Measurements from ENCODE around the gene TRHDE.

TRHDE gene

DNA sequence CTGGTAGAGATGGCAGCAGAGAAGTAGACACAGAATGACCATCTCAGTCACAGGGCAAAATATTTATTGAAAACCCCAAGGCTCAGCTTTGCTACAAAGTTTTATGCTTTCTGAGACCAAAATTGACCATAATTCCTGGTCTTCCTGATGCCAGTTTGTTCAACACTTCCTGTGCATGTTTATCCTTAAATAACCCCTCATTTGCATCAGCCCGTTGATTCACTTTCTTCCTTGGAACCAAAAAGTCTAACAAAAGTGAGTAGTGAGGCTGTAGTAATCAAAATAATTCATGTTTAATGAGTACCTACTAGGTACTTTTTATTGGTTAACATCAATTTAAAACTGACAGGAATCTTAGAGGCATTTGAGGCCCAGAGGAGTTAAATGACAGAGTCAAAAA, 51.7 kb downstream of the TRHDE start:
- no peak for DNase-seq

DNA sequence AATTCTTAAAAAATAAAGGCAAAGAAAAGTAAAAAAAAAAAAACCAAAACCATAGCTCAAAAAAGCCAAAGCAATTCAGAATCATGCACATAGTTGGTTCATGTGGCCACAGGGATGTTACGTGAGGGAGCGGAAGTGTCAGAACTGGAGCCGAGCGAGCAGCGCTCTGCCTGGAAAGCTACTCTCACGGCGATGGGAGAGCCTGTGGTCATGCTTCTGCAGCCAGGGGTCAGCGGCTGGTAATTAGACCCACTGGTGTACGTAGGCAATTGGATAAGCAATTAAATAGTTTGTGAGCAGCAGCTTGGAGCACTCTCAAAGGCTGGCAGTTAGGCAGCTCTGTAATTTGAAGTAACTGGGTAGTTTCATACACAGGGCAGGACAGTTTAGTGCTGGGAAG, 58.1 kb downstream of the TRHDE start:
- no peak for DNase-seq

DNA sequence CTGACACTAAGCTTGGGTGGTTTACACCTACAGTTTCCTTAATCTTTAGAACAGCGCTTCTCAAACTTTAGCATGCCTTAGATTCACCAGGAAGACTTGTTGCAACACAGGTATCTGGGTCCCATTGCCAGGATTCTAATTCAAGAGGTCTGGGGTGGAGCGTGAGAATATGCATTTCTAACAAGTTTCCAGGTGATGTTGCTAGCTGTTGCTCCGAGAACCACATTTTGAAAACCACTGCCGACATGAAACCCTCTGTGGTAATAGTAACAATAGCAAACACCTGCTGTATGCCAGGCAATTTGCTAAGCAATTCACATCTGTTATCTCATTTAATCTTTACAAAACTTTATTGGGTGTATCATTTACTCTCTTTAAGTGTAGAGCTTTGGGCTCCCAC, 58.6 kb downstream of the TRHDE start:
- DNase-seq: no peak

DNA sequence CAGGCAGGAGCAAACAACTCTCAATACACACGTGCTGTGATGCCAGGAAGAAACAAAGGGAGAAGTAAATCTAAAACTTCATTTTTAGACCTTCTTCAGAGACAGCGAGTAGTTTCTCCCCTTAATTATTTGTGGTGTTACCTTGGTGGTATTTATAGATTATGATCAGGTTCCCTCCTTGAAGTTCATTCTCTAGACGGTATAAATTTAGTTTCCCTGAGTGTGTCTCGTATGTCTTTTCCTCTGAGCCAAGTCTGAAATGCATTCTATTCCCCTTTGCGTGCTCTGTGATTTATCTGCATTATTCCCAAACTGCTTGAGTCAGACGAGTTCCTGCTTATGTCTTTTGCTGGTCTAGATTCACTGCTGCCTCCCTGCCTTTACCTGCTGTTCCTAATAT, 65.2 kb downstream of the TRHDE start:
- no peak for DNase-seq

DNA sequence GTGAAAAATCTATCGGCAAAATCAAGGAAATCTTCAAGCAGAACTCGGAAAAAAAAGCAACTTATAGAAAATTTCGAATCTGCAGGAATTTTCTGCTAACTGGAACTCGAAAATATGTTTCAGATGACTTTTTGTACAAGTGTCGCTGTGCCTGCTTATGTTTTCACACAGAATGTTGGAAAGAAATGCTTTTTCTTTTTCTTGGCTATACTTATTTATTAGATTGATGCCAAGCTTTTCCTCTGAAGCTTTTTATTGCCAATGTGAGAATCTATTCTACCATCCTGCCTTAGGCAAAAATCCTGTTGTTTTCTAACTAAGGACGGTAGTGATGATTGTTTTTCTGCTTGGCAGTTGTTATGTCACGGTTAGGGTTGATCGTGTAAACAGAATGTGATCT, 65.8 kb downstream of the TRHDE start:
- DNase-seq: no peak

DNA sequence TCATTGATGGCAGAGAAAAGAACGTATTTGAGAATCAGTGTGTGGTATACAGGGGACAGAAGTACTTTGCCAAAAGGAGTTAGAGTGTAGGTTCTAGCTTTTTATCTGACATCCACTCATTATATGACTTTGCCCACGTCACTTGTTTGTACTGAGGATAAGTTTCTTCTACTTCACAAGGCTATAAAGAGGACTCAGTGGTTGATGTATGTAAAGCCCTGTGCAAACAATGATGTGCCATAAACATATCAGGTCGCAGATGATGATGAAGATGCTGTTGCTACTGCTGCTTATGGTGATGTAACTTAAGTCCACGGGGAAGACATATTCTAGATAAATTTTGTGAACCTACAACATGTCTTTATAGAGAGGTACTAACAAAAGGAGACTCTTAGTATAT, 66.3 kb downstream of the TRHDE start:
- no peak for DNase-seq

DNA sequence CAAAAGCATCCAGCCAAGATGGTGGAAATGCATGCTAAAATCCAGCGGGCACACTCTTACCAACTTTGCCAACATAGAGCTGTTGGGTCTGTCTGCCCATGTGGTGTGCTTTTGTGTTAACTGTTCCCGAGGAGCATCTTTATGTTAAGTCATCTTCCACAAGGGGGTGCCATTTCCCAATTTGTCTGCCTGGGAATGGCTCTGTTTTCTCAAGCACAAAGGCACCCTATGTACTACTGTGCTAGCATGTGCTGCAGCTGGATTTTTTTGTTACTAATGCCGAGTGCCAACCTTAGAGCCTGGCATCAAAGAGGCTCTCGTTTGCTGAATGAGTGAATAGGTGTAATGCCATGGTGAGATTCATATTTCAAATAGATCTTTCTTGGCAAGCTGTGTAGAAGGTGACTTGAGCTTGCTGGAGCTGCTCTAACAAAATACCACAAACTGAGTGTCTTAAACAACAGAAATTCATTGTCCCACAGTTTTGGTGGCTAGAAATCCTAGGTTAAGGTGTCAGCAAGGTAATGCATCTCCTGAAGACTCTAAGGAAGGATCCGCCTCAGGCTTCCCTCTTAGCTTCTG, 74.3 kb downstream of the TRHDE start:
- DNase-seq: peak; percentile 22

DNA sequence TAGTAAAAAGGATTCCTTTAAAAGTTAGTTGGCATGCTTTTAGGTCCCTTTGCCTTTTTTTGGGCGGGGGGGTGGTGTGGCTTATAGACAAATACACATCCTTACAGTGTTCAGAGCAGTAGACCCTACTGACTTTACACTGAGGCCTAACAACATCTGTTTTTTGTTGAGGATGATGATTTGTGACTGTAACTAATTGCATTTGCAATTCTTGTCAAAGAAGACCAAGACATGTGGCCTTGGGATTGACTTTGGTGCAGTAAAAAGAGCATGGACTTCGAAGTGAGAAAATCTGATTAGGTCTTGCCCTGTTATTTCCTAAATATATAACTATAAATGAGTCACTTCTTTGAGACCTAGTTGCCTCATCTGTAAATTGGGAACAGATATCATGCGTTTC, 77.3 kb downstream of the TRHDE start:
- no peak for DNase-seq

DNA sequence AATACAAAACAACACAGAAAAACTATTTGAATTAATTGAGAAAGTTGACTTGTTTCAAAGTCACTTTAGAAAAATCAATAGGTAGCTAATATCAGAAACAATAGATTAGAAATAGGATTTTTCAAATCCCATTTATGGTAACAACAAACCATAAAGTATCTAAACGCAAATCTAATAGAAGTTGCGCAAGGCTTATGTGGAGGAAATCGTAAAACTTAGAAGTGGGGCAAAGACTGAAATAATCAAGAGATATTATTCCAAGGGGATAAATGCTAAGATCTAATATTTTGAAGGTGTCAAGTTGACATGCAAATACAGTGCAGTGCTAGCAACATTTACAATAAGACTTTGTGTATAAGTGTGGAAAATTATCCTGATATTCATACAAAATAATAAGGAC, 87.2 kb downstream of the TRHDE start:
- DNase-seq: no peak

DNA sequence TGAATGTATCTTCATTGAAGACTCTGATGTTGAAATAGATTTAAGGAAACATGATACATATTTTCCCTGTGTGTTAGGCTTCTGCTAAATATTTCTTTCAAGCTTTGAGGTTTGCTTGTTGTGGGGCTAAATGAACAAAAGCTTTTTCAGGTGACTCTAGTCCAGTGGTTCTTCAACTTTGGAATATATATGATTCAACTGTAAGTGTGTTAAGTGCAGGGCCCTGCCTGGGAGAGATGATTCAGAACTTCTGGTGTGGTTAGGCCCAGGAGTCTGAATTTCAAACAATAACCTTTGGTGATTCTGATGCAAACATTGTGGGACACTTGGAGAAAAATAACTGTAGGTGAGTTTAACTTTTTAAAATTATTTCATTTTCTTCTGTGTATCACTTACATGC, 93.0 kb downstream of the TRHDE start:
- DNase-seq: no peak

DNA sequence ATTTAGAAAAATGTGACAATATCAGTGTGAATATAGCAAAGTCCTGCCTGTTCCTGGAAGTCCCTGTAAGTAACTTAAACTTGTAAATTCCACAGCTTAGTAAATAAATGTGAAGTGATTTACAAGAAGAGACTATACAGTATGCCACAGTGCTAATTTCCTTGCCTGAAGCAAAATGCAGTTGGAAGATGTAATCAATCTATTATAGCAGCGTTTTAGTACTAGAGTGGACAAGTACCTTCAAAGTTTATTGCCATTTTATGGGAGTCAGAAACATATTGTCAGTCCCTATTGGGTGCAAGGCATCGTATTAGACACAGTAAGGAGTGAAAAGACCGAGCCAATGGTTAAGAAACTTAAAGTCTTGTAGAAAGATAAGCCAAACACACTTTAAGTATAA, 94.1 kb downstream of the TRHDE start:
- no peak for DNase-seq

DNA sequence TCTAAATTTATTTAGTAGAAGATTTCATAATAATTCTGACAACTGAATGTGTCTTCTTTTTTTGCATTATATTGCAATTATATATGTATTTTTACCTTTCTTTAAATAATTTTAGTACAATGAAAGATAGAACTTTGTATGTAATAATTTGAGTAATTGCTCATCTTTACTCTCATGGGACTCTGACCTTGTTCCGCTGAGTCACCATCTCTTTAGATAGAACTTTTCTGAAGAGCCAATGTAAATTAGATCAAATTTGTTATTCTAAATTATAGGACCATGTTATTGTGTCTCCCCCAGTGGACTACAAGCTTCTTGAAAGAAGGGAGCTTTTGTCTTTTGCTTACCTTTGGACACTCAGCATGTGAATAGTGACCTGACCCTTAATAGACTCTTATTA, 96.1 kb downstream of the TRHDE start:
- DNase-seq: no peak

DNA sequence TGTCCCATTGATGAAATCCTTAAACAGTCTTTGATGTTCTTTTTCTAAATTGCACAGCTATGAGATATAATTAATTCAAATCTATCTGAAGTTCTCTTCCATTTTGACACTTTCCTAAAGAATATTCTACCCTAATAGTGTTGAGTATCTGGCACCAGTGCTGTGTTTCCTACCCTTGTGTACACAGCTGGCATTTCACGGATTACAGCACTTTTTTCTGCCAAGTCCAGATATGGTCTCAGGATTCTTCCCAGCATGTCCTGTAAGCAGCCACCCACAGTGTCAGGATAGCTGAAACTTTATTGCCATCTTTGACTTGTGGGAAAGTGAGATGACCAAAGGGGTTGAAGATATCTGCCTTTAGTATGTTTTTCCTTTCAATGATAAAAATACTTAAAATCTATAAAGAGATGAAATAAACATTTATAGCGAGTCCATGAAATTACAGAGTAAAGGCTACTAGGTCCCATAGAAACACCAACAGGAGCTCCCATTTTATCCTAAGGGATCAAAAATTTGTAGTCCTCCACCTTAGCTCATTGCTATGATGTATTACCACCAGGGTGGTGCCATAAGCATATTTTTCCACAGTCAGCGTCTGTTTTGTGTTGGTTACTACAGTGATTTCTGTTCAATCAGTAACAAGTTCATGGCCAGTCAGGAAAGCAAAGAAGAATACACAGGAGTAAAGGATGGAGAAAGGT, 96.7 kb downstream of the TRHDE start:
- no peak for DNase-seq

DNA sequence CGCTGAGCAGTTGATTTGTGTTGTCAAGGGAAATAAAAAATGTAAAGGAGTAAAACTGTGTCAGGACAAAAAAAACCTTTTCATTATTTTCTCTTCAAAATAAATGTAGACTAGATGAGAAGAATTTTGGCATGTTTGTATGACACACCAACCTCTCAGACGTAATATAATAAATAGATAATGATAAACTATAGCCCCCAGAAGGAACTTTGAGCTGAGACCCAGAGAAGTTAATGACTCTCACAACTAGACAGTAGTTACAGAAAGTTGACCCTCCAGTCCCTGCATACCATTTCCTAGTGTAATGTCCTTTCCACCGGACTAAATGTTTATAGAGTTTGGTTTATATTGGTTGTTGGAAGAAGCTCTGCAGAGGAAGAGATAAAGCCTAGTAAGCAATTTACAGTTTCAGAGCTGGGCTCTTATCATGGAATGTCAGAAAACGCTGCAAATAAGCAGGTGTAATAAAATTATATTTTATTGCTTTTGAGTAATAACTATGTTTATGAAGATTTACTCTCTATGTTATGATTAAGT, 97.3 kb downstream of the TRHDE start:
- DNase-seq: no peak

DNA sequence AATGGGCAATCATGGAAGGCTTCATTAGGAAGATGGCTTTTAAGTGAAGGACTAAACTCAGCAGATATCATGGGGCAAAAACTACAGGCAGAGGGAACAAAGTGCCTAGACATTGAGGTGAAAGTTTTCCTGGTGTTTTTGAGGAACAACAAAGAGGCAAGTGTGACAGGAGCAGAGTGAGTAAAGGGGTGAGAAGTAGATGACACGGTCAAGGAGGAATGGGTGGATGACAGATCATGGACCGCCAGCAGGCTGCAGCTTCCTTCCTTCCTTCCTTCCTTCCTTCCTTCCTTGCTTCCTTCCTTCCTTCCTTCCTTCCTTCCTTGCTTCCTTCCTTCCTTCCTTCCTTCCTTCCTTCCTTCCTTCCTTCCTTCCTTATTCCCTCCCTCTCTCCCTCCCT, 108.3 kb downstream of the TRHDE start:
- no peak for DNase-seq

DNA sequence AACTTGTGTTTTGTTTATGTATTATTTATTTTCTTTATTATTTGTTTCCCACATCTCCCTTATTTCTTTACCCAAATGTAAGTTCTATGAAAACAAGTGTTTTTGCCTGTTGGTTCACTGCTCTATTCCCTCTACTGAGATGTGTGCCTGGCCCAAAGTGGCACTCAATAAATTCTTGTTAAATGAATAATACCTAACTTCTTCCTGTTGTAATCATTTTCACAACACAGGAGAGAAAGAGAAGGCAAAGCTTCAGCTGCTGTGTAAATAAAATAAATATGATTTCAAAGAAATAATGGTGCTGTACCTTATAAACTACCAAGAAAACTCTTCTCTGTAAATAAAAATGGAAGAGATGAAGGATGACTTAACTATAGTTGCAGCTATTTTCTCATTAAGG, 116.2 kb downstream of the TRHDE start:
- no peak for DNase-seq

DNA sequence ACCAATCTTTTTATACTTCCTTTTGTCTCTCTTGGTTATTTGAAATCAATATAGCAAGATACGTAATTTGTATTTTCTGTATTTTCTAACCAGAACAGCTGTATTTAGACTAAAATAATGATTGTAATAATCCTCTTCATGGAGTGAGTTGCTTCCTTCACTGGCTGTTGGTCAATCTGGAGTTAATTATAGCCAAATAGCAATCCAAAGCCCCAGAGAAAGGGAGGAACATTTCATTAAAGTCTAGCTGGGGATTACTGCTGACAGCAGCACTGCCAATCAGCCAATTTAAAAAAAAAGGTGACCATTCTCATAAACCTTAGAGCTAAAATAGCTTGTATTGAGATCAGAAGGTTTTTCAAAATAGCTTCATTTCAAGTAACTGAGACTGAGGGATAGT, 118.0 kb downstream of the TRHDE start:
- DNase-seq: no peak

DNA sequence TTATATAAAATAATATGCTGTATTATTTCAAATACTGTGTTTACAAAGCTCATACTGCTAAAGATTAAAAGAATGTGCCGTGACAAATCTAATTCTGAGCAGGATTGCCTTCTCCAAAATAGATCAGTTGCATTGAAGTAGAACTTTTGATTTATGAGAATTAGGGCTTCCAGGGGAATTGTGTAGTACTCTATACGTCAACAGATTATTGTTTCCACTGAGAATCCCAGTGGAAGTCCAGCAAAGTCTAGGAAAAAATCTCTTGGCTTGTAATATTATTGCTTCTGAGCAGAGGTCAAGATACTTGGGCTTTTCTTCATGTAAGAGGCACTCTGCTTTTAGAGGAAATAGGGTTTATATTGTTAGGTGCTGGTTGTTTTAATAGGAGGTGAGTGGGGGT, 133.9 kb downstream of the TRHDE start:
- DNase-seq: no peak

DNA sequence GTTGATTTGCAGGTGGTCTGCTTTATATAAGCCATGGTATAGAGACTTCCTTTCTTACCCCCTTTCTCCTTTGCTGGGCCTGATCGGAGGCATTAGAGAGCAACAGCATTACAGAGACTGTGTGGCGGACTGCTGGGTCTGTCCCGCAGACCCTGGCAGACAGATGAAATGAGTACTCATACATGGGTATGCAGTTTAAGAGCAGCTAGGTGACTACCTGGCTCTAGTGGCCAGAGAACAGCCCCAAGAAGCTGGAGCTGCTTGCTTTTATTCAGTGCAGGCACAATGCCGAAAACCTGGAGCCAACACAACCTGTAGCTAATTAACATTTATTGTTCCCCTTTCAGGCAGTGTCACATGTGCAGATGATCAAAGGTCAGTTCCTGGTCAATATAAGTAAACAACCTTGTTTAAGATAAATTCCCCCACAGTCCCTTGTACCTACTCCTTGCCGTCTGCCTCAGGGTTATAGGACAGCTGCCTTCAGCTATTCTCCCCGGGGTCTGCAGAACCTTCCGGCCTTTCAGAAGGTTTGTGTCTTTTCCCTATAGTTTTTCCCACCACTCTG, 160.0 kb downstream of the TRHDE start:
- DNase-seq: no peak

DNA sequence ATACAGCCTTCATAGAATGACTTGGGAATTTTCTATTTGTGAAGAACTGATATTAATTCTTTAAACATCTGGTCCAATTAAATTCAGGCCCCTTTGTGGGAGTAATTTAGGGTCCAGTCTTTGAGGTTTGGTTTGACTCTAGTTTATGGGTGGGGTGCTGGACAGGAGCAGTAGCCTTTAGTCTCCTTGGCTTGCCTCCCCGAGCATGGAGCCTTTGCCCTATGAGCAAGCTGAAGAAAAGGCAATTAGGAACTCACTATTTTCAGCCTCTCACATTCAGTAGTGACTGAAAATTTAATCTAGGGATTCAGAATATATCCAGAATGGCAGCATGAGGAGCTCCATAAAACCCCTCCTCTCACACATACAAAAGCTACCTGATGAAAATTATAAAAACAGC, 161.1 kb downstream of the TRHDE start:
- no peak for DNase-seq

DNA sequence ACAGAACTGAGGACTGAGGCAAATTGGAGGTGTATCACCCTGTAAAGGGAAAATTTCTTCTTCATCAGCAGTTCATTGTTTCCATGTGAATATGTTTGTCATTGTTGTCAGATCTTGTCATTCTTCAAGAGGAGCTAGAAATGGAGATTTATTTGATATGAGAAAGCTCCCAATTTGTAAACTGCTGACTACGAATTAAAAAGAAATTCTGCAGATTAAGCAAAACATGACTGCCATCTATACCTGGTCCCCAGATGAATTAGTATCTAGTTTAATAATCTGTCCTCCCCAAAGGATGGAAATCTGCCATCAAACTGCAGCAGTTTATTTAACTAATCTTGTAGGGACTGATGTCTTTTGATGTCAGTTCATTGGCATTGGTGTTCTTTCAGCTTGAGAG, 162.8 kb downstream of the TRHDE start:
- no peak for DNase-seq

DNA sequence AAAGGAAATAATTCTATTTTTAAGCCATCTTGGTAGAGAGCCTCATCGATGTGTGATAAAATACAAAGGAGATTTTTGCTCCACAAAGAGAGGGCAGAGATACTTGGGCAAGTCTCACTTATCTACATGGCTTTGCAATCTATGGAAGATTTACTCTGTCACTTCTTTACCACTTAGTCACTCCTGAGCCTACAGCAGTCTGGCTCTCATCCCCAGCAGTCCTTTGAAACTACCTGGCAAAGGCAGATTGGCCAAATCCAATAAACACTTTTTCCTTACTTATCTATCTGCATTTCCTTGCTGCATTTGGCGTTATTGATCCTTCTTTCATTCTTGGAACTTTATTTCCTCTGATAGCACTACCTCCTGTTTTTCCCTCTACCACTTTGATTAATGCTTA, 170.0 kb downstream of the TRHDE start:
- no peak for DNase-seq

DNA sequence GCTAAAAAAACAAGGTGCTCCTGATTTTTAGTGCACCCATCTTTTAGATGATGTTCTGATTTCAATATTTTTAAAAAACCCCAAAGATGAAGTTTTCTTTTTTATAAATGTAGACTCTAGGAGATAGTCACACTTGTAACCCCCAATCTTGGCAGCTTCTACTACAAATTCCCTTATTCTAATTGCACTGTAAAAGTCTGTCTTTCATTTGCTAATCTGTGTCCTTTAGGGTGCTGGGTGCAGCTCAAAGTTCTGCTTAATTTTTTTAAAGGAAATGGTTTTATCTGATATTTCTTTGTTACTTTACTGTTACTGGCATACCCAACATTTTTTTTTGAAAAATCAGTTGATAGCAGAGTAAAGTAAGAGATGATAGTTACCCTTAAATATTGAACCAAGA, 172.0 kb downstream of the TRHDE start:
- DNase-seq: no peak

DNA sequence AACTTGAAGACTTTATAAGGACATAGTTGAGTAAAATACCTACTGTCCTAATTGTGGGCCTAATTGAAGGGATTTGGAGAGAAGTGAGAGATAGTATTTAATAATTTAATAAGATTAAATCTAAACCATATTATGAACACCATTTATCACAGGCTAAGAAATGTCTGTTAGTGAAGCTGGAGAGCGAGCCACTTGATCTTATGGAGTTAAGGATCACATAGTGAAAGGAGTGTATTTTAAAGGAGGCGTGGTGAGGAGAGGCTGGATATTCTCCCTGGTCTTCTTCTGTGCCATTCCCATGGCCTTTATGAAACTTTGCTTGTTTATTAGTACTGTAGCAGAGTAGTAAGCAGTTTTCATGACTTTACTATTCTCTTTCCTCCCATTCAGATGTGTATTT, 172.4 kb downstream of the TRHDE start:
- DNase-seq: no peak

DNA sequence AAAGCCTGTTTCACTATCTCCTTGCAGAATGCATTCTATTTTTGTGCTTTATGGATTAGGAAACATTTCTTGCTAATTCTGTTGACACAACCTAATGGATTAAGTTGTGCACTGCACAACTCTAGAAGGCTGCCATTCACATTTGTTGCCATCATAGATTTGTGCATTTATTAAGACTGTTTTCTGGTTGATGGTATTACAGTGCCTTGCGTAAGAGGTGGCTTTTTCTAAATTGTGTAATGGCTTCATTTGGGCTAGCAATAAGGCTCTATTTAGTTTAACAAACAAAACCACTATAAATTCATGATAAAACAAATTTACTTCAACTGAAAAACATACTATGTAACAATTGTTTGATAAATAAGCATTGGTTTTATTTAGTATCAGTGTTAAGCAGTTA, 175.9 kb downstream of the TRHDE start:
- no peak for DNase-seq

Data from CD4-positive, alpha-beta T cell treated with Interleukin-12 subunit alpha and Interleukin-12 subunit beta, for 1 hour (primary cell).